ENCODE data around the gene PCDHGC5.
A peak's percentile ranks its signal among the peaks of the same experiment; 100 is the strongest.

PCDHGC5 gene

GRCh38 chr5:141491323-141492167 is 2.7 kb downstream of the PCDHGC5 start:
- DNase-seq: no peak

GRCh38 chr5:141492168-141492885 is 3.4 kb downstream of the PCDHGC5 start:
- DNase-seq: no peak

GRCh38 chr5:141493500-141494422 is 4.9 kb downstream of the PCDHGC5 start:
- DNase-seq: no peak

- no peak for DNase-seq
These were observed 6.0 kb downstream of the PCDHGC5 start for GRCh38 chr5:141494761-141495452.

GRCh38 chr5:141495453-141495811 is 6.6 kb downstream of the PCDHGC5 start:
- no peak for DNase-seq

- no peak for DNase-seq
These were observed 7.2 kb downstream of the PCDHGC5 start for GRCh38 chr5:141496038-141496437.

GRCh38 chr5:141501761-141502160 is 12.9 kb downstream of the PCDHGC5 start:
- no peak for DNase-seq

GRCh38 chr5:141503681-141504080 is 14.8 kb downstream of the PCDHGC5 start:
- no peak for DNase-seq

GRCh38 chr5:141504216-141504615 is 15.3 kb downstream of the PCDHGC5 start:
- no peak for DNase-seq

- no peak for DNase-seq
These were observed 17.7 kb downstream of the PCDHGC5 start for GRCh38 chr5:141506381-141507155.

GRCh38 chr5:141507387-141508091 is 18.7 kb downstream of the PCDHGC5 start:
- DNase-seq: no peak

GRCh38 chr5:141508440-141508797 is 19.5 kb downstream of the PCDHGC5 start:
- DNase-seq: no peak

GRCh38 chr5:141508798-141509611 is 20.1 kb downstream of the PCDHGC5 start:
- peak; percentile 31 to 40 for DNase-seq

GRCh38 chr5:141510160-141510559 is 21.3 kb downstream of the PCDHGC5 start:
- DNase-seq: no peak

GRCh38 chr5:141510850-141511601 is 22.1 kb downstream of the PCDHGC5 start:
- no peak for DNase-seq

- DNase-seq: no peak
These were observed 23.0 kb downstream of the PCDHGC5 start for GRCh38 chr5:141511771-141512325.

- DNase-seq: peak; percentile 48 to 51
These were observed 23.6 kb downstream of the PCDHGC5 start for GRCh38 chr5:141512390-141512910.

- no peak for DNase-seq
These were observed 24.2 kb downstream of the PCDHGC5 start for GRCh38 chr5:141512911-141513626.

Measured in SHP77 (cell line).